HFFc6 (cell line): ENCODE measurements around the gene CMTR2. TPM values are rescaled to one million over a fixed set of nuclear protein-coding genes. Genes with fewer than 3 reads are reported as not detected.

Source experiments
- DNase-seq: peaks from one replicate; pipeline ENCODE4 v3.0.0-alpha.2; 2018
- H3K27ac Mint-ChIP-seq: 2 replicates; pipeline ENCODE4 v1.8.0; 2020; ENCODE audit warnings: mild to moderate bottlenecking, mixed read lengths
- H3K27me3 Mint-ChIP-seq: 2 replicates; pipeline ENCODE4 v1.8.0; 2021; ENCODE audit warnings: mild to moderate bottlenecking, moderate library complexity, mixed read lengths; ENCODE audit not compliant: insufficient read depth
- H3K36me3 Mint-ChIP-seq: 2 replicates; pipeline ENCODE4 v1.8.0; 2021; ENCODE audit warnings: low read depth, mixed read lengths
- H3K4me1 Mint-ChIP-seq: 2 replicates; pipeline ENCODE4 v1.8.0; 2020; ENCODE audit warnings: low read depth, mixed read lengths
- H3K4me3 Mint-ChIP-seq: 2 replicates; pipeline ENCODE4 v1.8.0; 2020; ENCODE audit warnings: mild to moderate bottlenecking, moderate library complexity, mixed read lengths
- H3K9me3 Mint-ChIP-seq: 2 replicates; pipeline ENCODE4 v1.8.0; 2020; ENCODE audit warnings: mild to moderate bottlenecking, mixed read lengths
- CTCF ChIP-seq: fragments of 200-600 bp; sonication (generic); IDR thresholded peaks from 2 replicates; pipeline ENCODE4 v1.5.0; 2021; ENCODE audit warnings: antibody characterized with exemption, mild to moderate bottlenecking
- total RNA-seq, 6 experiments: library from RNA; stranded (reverse); fragmentation: NEBNext Ultra II Directional; extraction: Animal tissue kit (Norgen Biotek cat#: 25700); gene quantifications; 2 replicates in 1 of 6; 3 replicates in 5 of 6; pipeline ENCODE4 v1.2.3, GENCODE V29; 2021

CMTR2 gene
- total RNA-seq, 6 experiments from 2014 or later: 12.2 to 15.6 (median 14.8) TPM

- peak overlapping the region; percentile 86 for H3K27ac Mint-ChIP-seq
- no peaks in the 10 kb centered on the region for H3K27me3 Mint-ChIP-seq
- peaks cover 13% of the 10 kb centered on the region for H3K4me1 Mint-ChIP-seq
- H3K36me3 Mint-ChIP-seq: peaks cover 6% of the 10 kb centered on the region
- no peak for DNase-seq
- H3K4me3 Mint-ChIP-seq: peak overlapping the region; percentile 94
- no peak for TF ChIP-seq CTCF
- H3K9me3 Mint-ChIP-seq: no peaks in the 10 kb centered on the region
Observed at GRCh38 chr16:71289732-71290062, 495 bp upstream of the CMTR2 start.

- peaks cover 13% of the 10 kb centered on the region for H3K4me1 Mint-ChIP-seq
- H3K4me3 Mint-ChIP-seq: peak overlapping the region; percentile 94
- DNase-seq: no peak
- peaks cover 14% of the 10 kb centered on the region for H3K36me3 Mint-ChIP-seq
- no peaks in the 10 kb centered on the region for H3K27me3 Mint-ChIP-seq
- H3K9me3 Mint-ChIP-seq: no peaks in the 10 kb centered on the region
- no peak for TF ChIP-seq CTCF
- H3K27ac Mint-ChIP-seq: peak overlapping the region; percentile 86
Observed at GRCh38 chr16:71288570-71288889, 672 bp downstream of the CMTR2 start.

DNA sequence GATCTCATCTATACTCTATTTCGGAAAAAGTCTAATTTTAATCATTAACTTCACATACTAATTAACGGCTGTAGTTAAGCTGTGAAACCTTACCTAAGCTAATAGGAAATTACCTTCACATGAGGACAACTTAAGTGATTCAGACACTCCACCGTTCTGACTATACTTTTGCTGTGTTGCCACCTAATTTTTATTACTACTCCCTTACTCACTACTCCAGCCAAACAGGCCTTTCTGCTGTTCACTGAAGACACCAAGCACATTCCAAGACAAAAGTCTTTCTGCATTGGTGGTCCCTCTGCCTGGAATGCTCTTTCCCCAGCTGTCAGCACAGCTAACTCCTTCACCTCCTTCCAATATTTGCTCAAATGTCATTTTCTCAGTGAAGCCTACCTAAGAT lies 1.3 kb downstream of the CMTR2 start:
- H3K27ac Mint-ChIP-seq: peak overlapping the region; percentile 86

DNA sequence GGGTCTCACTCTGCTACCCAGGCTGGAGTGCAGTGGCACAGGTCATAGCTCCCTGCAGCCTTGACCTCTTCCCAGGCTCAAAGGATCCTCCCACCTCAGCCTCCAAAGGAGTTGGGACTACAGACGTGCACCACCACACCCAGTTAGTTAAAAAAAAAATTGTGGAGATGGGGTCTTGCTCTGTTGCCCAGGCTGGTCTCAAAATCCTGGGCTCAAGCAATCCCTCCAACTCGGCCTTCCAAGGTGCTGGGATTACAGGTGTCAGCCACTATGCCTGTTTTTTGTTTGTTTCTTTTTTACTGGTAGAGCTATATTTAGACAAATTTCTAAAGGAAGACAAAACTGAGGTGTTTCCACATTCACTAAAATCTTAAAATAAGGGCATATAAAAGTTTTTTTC lies 1.7 kb downstream of the CMTR2 start:
- Mint-ChIP-seq H3K27ac (no peak overlapping the region), H3K4me3 (no peak overlapping the region), H3K27me3 (no peaks in the 10 kb centered on the region), H3K4me1 (peaks cover 16% of the 10 kb centered on the region), H3K36me3 (peaks cover 16% of the 10 kb centered on the region), H3K9me3 (no peaks in the 10 kb centered on the region)
- no peak for TF ChIP-seq CTCF
- no peak for DNase-seq

More for the DNA sequence above, 1.3 kb downstream of the CMTR2 start:
- Mint-ChIP-seq H3K9me3 (no peaks in the 10 kb centered on the region), H3K4me1 (peaks cover 14% of the 10 kb centered on the region), H3K36me3 (peaks cover 16% of the 10 kb centered on the region), H3K27me3 (no peaks in the 10 kb centered on the region), H3K4me3 (peak overlapping the region; percentile 94)
- no peak for DNase-seq
- no peak for TF ChIP-seq CTCF

- no peak overlapping the region for H3K27ac Mint-ChIP-seq
- no peak overlapping the region for H3K4me3 Mint-ChIP-seq
- TF ChIP-seq CTCF: no peak
- H3K4me1 Mint-ChIP-seq: peaks cover 15% of the 10 kb centered on the region
- no peaks in the 10 kb centered on the region for H3K9me3 Mint-ChIP-seq
- peaks cover 16% of the 10 kb centered on the region for H3K36me3 Mint-ChIP-seq
- no peak for DNase-seq
- H3K27me3 Mint-ChIP-seq: no peaks in the 10 kb centered on the region
Observed at GRCh38 chr16:71283612-71284011, 5.6 kb downstream of the CMTR2 start.

DNA sequence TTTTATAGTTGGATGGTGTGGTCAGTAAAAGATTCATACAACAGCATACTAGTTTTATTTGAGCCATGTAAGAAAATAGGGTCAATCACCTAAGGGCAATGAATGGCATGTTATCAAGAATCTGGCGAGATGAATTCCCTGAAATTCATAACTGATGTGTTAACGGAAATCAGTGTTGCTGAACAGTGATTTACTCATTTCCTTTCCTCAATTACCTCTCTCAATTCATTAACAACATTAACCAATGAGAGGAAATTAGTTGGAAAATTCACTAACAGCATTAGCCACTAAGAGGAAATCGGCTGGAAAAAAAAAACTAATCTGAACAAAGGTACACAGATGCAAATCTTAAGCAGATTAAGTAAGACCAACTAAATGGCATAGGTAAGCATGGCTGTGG lies 6.3 kb downstream of the CMTR2 start:
- H3K36me3 Mint-ChIP-seq: peaks cover 16% of the 10 kb centered on the region
- no peaks in the 10 kb centered on the region for H3K27me3 Mint-ChIP-seq
- TF ChIP-seq CTCF: no peak
- no peak overlapping the region for H3K4me3 Mint-ChIP-seq
- no peak overlapping the region for H3K27ac Mint-ChIP-seq
- DNase-seq: no peak
- peaks cover 8% of the 10 kb centered on the region for H3K4me1 Mint-ChIP-seq
- H3K9me3 Mint-ChIP-seq: no peaks in the 10 kb centered on the region
